Liver (tissue), 9 donors: Measurements from ENCODE around the gene GNAI3. TPM values are rescaled to one million over a fixed set of nuclear protein-coding genes. Genes with fewer than 3 reads are reported as not detected.

Experiments used
- DNase-seq: peaks from one replicate; pipeline ENCODE4 v3.0.0-alpha.2; 2017; ENCODE audit warnings: low spot score
- H3K27ac ChIP-seq, 2 donors: one replicate each; pipeline ENCODE4 v1.7.0; 2013; ENCODE audit warnings: inconsistent platforms in 2 of 2, low read length in 2 of 2, control low read depth in 1 of 2, low read depth in 1 of 2, mild to moderate bottlenecking in 1 of 2
- H3K27me3 ChIP-seq, 4 donors: one replicate each; pipeline versions ENCODE4 v1.6.1 to v1.7.0; 2013; ENCODE audit warnings: low read length in 3 of 4, inconsistent platforms in 1 of 4, mild to moderate bottlenecking in 1 of 4, moderate library complexity in 1 of 4; ENCODE audit not compliant: control insufficient read depth in 4 of 4, insufficient read depth in 4 of 4
- H3K36me3 ChIP-seq, 4 donors: one replicate each; pipeline versions ENCODE4 v1.6.1 to v1.7.0; 2013; ENCODE audit warnings: low read length in 3 of 4, mild to moderate bottlenecking in 3 of 4, low read depth in 1 of 4, moderate library complexity in 1 of 4; ENCODE audit not compliant: control insufficient read depth in 4 of 4, insufficient read depth in 3 of 4
- H3K4me1 ChIP-seq, 4 donors: one replicate each; pipeline versions ENCODE4 v1.6.1 to v1.7.0; 2013; ENCODE audit warnings: low read length in 3 of 4, mild to moderate bottlenecking in 3 of 4, moderate library complexity in 1 of 4; ENCODE audit not compliant: control insufficient read depth in 4 of 4, insufficient read depth in 4 of 4
- H3K4me3 ChIP-seq, 3 donors: one replicate each; pipeline versions ENCODE4 v1.6.1 to v1.7.0; 2013; ENCODE audit warnings: low read length in 3 of 3, control low read depth in 1 of 3, low read depth in 1 of 3, mild to moderate bottlenecking in 1 of 3
- H3K9ac ChIP-seq, 2 donors: one replicate each; pipeline ENCODE4 v1.7.0; 2013; ENCODE audit warnings: low read length in 2 of 2, mild to moderate bottlenecking in 2 of 2, moderate library complexity in 2 of 2, control low read depth in 1 of 2, low read depth in 1 of 2
- H3K9me3 ChIP-seq, 4 donors: one replicate each; pipeline versions ENCODE4 v1.6.1 to v1.7.0; 2013; ENCODE audit warnings: low read length in 3 of 4; ENCODE audit not compliant: control insufficient read depth in 4 of 4
- EGR1 ChIP-seq, 2 donors: IDR thresholded peaks; 2 replicates each; pipeline ENCODE4 v1.6.1; 2016 to 2018; ENCODE audit warnings: antibody characterized with exemption in 2 of 2, low read depth in 2 of 2
- FOXA1 ChIP-seq: IDR thresholded peaks from 2 replicates; pipeline ENCODE4 v1.6.1; 2016; ENCODE audit warnings: antibody characterized with exemption
- FOXA2 ChIP-seq: IDR thresholded peaks from 2 replicates; pipeline ENCODE4 v1.6.1; 2016; ENCODE audit warnings: antibody characterized with exemption
- GABPA ChIP-seq, 2 donors: IDR thresholded peaks in 1 of 2; conservative IDR thresholded peaks in 1 of 2; 2 replicates each; pipeline ENCODE4 v1.6.1; 2016; ENCODE audit warnings: antibody characterized with exemption in 2 of 2, mild to moderate bottlenecking in 1 of 2, moderate library complexity in 1 of 2
- HNF4A ChIP-seq, 2 donors: conservative IDR thresholded peaks; 2 replicates each; pipeline ENCODE4 v1.6.1; 2016; ENCODE audit warnings: antibody characterized with exemption in 2 of 2, mild to moderate bottlenecking in 2 of 2
- HNF4G ChIP-seq: IDR thresholded peaks from 2 replicates; pipeline ENCODE4 v1.6.1; 2016; ENCODE audit warnings: antibody characterized with exemption
- NR2F2 ChIP-seq: IDR thresholded peaks from 2 replicates; pipeline ENCODE4 v1.6.1; 2016; ENCODE audit warnings: antibody characterized with exemption
- RAD21 ChIP-seq, 2 donors: IDR thresholded peaks; 2 replicates each; pipeline ENCODE4 v1.6.1; 2016; ENCODE audit warnings: antibody characterized with exemption in 2 of 2, mild to moderate bottlenecking in 2 of 2
- RXRA ChIP-seq, 2 donors: IDR thresholded peaks; 2 replicates each; pipeline ENCODE4 v1.6.1; 2017 to 2018; ENCODE audit warnings: antibody characterized with exemption in 2 of 2, mild to moderate bottlenecking in 1 of 2
- SP1 ChIP-seq: IDR thresholded peaks from 2 replicates; pipeline ENCODE4 v1.6.1; 2018; ENCODE audit warnings: antibody characterized with exemption, mild to moderate bottlenecking
- TAF1 ChIP-seq: conservative IDR thresholded peaks from 2 replicates; pipeline ENCODE4 v1.6.1; 2016; ENCODE audit warnings: antibody characterized with exemption, mild to moderate bottlenecking
- YY1 ChIP-seq: IDR thresholded peaks from 2 replicates; pipeline ENCODE4 v1.6.1; 2016; ENCODE audit warnings: antibody characterized with exemption, mild to moderate bottlenecking
- WGBS: extraction: QIAGEN DNeasy Blood & Tissue Kit; methylation state at CpG from one replicate; pipeline ENCODE4 v1.1.7; 2013; 5-methylcytosine and 5-hydroxymethylcytosine counted together
- polyA plus RNA-seq, 2 donors: library from polyadenylated mRNA; stranded (reverse) in 1 of 2; unstranded in 1 of 2; fragments of 200-250 nt in 1 of 2; fragments of >200 nt in 1 of 2; fragmentation: Nextera tagmentation in 1 of 2; extraction: Ambion mirVana in 1 of 2; gene quantifications; one replicate each; pipeline versions ENCODE4 v1.2.1 to v1.2.3, GENCODE V29; 2013 to 2015
- total RNA-seq, 2 donors: library from RNA; depleted of rRNA; stranded (reverse); fragments of >200 nt; gene quantifications; one replicate each; pipeline ENCODE4 v1.2.3, GENCODE V29; 2014
- TF ChIP-seq, protein P1 (sequence below): IDR thresholded peaks from 2 replicates; pipeline ENCODE4 v1.6.1; 2016; ENCODE audit warnings: antibody characterized with exemption
- TF ChIP-seq, protein P2 (sequence below): IDR thresholded peaks from 2 replicates; pipeline ENCODE4 v1.6.1; 2016; ENCODE audit warnings: antibody characterized with exemption
- TF ChIP-seq, protein P3 (sequence below): IDR thresholded peaks from 2 replicates; pipeline ENCODE4 v1.6.1; 2016; ENCODE audit warnings: antibody characterized with exemption, mild to moderate bottlenecking
- TF ChIP-seq, protein P4 (sequence below): IDR thresholded peaks from 2 replicates; pipeline ENCODE4 v1.6.1; 2016; ENCODE audit warnings: antibody characterized with exemption
- donor health status: healthy.
- donor health status: healthy.
- donor health status: healthy.
- donor health status: healthy.
- donor health status: healthy.

The GNAI3 gene
- total and polyA plus RNA-seq, 4 donors = 1.9 to 6.5 (median 4.3) TPM

DNA sequence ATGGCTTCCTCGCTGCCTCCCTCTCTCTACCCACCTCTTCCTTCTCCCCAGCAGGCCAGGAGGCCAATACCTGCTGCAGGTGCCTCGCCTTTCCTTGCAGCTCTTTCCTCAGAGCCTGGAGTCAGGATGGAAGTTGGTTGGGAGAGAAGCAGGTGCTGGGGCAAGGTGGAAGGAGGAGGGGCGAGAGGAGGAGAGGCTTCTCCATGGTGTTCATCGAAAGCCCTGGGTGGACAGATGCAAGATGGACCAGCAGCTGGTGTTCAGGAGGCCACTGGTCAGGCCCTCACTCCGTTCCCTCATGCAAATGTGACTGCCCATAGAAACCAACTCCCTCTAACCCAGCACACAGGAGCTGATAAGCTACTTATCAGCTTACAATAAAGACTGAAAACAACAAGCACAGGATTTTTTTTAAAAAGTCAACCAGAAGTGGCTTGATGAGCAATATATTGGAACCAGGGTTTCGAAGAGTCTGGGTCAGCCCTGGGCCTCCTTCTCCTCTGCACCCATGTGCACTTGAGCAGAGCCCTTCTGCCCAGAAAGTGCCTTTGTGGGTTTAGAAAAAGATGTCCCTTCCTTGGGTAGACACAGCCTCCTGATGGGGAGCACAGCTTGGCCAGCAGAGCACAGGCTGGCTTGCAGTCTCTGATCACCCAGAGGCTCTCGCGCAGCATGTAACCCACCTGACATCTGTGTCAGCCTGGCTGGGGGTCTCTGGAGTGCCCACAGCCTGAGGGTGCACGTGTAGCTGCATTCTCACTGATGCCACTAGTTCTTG, 90.8 kb downstream of the GNAI3 start:
- DNase-seq = no peak
- TF ChIP-seq HNF4G (no peak), YY1 (no peak), FOXA1 (no peak), RAD21 (IDR thresholded peaks at IDR 0.05) (no peak), RXRA (IDR thresholded peaks at IDR 0.05) (no peak), NR2F2 (no peak), FOXA2 (no peak), GABPA (IDR thresholded peaks at IDR 0.05 in 1 of 2, conservative IDR thresholded peaks at IDR 0.05 in 1 of 2) (no peak), SP1 (no peak), TAF1 (no peak), HNF4A (conservative IDR thresholded peaks at IDR 0.05) (no peak), EGR1 (IDR thresholded peaks at IDR 0.05; ENCODE audit: low read depth in 2 of 2) (no peak)
- TF ChIP-seq, protein P1, sequence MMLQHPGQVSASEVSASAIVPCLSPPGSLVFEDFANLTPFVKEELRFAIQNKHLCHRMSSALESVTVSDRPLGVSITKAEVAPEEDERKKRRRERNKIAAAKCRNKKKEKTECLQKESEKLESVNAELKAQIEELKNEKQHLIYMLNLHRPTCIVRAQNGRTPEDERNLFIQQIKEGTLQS = no peak
- TF ChIP-seq, protein P2, sequence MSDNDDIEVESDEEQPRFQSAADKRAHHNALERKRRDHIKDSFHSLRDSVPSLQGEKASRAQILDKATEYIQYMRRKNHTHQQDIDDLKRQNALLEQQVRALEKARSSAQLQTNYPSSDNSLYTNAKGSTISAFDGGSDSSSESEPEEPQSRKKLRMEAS = no peak
- TF ChIP-seq, protein P3, sequence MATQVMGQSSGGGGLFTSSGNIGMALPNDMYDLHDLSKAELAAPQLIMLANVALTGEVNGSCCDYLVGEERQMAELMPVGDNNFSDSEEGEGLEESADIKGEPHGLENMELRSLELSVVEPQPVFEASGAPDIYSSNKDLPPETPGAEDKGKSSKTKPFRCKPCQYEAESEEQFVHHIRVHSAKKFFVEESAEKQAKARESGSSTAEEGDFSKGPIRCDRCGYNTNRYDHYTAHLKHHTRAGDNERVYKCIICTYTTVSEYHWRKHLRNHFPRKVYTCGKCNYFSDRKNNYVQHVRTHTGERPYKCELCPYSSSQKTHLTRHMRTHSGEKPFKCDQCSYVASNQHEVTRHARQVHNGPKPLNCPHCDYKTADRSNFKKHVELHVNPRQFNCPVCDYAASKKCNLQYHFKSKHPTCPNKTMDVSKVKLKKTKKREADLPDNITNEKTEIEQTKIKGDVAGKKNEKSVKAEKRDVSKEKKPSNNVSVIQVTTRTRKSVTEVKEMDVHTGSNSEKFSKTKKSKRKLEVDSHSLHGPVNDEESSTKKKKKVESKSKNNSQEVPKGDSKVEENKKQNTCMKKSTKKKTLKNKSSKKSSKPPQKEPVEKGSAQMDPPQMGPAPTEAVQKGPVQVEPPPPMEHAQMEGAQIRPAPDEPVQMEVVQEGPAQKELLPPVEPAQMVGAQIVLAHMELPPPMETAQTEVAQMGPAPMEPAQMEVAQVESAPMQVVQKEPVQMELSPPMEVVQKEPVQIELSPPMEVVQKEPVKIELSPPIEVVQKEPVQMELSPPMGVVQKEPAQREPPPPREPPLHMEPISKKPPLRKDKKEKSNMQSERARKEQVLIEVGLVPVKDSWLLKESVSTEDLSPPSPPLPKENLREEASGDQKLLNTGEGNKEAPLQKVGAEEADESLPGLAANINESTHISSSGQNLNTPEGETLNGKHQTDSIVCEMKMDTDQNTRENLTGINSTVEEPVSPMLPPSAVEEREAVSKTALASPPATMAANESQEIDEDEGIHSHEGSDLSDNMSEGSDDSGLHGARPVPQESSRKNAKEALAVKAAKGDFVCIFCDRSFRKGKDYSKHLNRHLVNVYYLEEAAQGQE = no peak
- TF ChIP-seq, protein P4, sequence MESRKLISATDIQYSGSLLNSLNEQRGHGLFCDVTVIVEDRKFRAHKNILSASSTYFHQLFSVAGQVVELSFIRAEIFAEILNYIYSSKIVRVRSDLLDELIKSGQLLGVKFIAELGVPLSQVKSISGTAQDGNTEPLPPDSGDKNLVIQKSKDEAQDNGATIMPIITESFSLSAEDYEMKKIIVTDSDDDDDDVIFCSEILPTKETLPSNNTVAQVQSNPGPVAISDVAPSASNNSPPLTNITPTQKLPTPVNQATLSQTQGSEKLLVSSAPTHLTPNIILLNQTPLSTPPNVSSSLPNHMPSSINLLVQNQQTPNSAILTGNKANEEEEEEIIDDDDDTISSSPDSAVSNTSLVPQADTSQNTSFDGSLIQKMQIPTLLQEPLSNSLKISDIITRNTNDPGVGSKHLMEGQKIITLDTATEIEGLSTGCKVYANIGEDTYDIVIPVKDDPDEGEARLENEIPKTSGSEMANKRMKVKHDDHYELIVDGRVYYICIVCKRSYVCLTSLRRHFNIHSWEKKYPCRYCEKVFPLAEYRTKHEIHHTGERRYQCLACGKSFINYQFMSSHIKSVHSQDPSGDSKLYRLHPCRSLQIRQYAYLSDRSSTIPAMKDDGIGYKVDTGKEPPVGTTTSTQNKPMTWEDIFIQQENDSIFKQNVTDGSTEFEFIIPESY = no peak
- Histone ChIP-seq H3K36me3 (no peaks in the 10 kb centered on the region), H3K9ac (no peak overlapping the region), H3K4me3 (no peak overlapping the region), H3K27ac (no peak overlapping the region), H3K4me1 (peaks cover 5 to 9% (median 6%) of the 10 kb centered on the region in 4 donors), H3K27me3 (no peaks in the 10 kb centered on the region), H3K9me3 (no peaks in the 10 kb centered on the region)
- 88% methylated on average over 9 of the region's 9 CpGs for WGBS

DNA sequence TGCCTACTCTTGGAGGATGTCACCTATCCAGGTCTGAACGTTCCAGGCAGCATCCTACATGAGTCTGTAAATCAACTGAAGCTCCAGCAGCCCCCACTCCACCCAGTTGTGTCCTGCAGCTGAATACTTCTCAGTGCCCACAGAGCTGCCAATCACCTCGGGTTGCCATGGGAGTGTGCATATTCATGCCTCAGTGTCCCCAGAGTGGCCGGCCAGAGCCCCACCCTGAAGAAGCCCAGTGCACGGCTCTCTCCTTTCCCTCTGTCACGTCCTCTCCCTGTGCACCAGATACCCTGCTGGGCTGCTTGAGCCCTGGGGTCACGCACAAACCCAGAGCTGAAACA, 91.4 kb downstream of the GNAI3 start:
- no peak overlapping the region for H3K4me3 ChIP-seq
- H3K4me1 ChIP-seq = peaks cover 5 to 9% (median 6%) of the 10 kb centered on the region in 4 donors
- H3K27ac ChIP-seq = no peak overlapping the region
- H3K27me3 ChIP-seq = no peaks in the 10 kb centered on the region
- H3K36me3 ChIP-seq = no peaks in the 10 kb centered on the region
- H3K9ac ChIP-seq = no peak overlapping the region
- TF ChIP-seq, protein P4 = no peak
- TF ChIP-seq SP1 = no peak
- no peak for TF ChIP-seq HNF4G
- WGBS = 51% methylated on average over 6 of the region's 6 CpGs
- no peak for DNase-seq
- H3K9me3 ChIP-seq = no peaks in the 10 kb centered on the region
